ENCODE measurements around the gene RASSF7. TPM values are rescaled to one million over a fixed set of nuclear protein-coding genes. Genes with fewer than 3 reads are reported as not detected.

Gene RASSF7
- total RNA-seq, 1 experiment from 2014 or later: 36.2 TPM

DNA sequence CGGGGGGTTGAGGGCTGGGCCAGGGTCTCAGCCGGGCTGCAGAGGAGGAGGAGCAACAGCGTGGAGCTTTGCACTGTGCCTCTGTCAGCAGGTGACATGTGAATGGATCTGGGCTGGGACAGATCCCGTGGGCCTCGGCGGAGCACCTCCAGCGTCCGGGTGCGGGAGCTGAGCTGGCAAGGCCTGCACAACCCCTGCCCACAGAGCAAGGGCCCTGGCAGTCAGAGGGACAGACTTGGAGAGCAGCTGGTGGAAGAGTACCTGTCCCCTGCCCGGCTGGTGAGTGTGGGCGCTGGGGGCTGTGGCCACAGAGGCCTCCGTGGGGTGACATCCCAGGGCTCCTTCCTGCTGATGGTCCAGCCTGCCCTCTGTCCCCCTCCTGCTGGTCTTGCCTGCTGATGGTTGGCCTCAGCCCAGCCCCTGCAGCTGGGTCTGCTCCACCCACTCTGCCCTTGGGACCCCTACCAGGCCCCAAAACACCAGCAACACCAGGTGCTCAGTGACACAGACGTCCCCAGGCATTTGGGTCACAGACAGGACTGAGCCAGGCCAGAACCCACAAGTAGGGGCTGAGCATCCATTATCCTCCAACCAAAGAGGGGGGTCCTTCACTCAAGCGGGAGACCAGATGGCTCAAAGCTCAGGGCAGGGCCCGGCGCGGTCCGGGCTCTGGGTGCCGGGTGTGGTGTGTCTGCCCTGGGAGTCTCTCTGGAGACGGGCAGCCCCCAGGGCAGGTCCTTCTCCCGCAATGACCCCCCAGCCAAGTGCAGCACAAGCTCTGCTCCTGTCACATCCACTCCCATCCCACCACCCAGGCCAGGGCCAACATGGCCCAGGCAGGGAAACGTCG is 20.0 kb upstream of the RASSF7 start:
- no peak overlapping the region for H3K4me2 ChIP-seq
- CTCF ChIA-PET: no interaction called here

DNA sequence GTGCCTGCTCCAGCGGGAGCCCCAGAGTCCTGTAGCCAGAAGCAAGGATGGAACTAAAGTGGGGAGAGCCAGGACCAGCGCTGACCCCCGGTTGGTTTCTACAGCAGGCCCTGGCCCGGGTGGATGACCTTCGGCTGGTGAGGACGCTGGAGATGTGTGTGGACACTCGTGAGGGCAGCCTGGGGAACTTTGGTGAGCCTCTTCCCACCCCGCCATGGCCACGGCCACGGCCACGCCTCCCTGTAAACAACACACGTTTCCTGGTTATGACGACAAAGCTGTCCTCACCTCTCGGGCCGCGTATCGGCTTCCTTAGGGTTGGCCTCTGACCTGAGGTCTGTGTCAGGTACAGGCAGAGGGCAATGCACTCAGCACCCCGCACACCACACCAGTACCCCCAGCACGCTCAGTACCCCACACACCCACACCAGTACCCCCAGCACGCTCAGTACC is 19.3 kb upstream of the RASSF7 start:
- intact Hi-C loops (cut with micrococcal nuclease; ENCODE audit: unreplicated experiment): no loop called here
- no peak overlapping the region for H3K4me2 ChIP-seq
- TF ChIP-seq CTCF (conservative IDR thresholded peaks at IDR 0.05) (no peak), EZH2 (IDR thresholded peaks at IDR 0.05; ENCODE audit: low read depth) (no peak)
- H3K4me3 ChIP-seq: no peak overlapping the region
- H3F3A ChIP-seq (ENCODE audit: insufficient read depth, low read depth): peaks cover 3% of the 10 kb centered on the region
- no peak overlapping the region for H2AFZ ChIP-seq
- no peaks in the 10 kb centered on the region for H3K4me1 ChIP-seq (replicated peaks; ENCODE audit: insufficient read depth)
- no peaks in the 10 kb centered on the region for H3K36me3 ChIP-seq (ENCODE audit: low read depth)
- no TSS peak for BruUV-seq (replicated peaks)
- DNase-seq: no peak
- no peaks in the 10 kb centered on the region for H3K9me3 ChIP-seq (ENCODE audit: insufficient read depth, low read depth)
- no peaks in the 10 kb centered on the region for H3K27me3 ChIP-seq (ENCODE audit: insufficient read depth, low read depth)
- H3K27ac ChIP-seq: no peak overlapping the region
- no peaks in the 10 kb centered on the region for H3K79me2 ChIP-seq (ENCODE audit: low read depth)
- no peaks in the 10 kb centered on the region for H4K20me1 ChIP-seq (ENCODE audit: insufficient read depth)
- CTCF ChIA-PET: no interaction called here
- H3K9me2 ChIP-seq (ENCODE audit: insufficient read depth): no peaks in the 10 kb centered on the region
- POLR2A ChIA-PET (ENCODE audit: unreplicated experiment): no interaction called here

More for the DNA sequence above, 20.0 kb upstream of the RASSF7 start:
- no peaks in the 10 kb centered on the region for H3K4me1 ChIP-seq (replicated peaks; ENCODE audit: insufficient read depth)
- H3F3A ChIP-seq (ENCODE audit: insufficient read depth, low read depth): peaks cover 8% of the 10 kb centered on the region
- BruUV-seq (replicated peaks): no TSS peak
- intact Hi-C loops (cut with micrococcal nuclease; ENCODE audit: unreplicated experiment): no loop called here
- no peak for DNase-seq
- H3K36me3 ChIP-seq (ENCODE audit: low read depth): no peaks in the 10 kb centered on the region
- H3K27ac ChIP-seq: no peak overlapping the region
- TF ChIP-seq EZH2 (IDR thresholded peaks at IDR 0.05; ENCODE audit: low read depth): no peak
- no peak for TF ChIP-seq CTCF (conservative IDR thresholded peaks at IDR 0.05)
- no peaks in the 10 kb centered on the region for H3K79me2 ChIP-seq (ENCODE audit: low read depth)
- no peaks in the 10 kb centered on the region for H3K27me3 ChIP-seq (ENCODE audit: insufficient read depth, low read depth)
- POLR2A ChIA-PET (ENCODE audit: unreplicated experiment): no interaction called here
- no peaks in the 10 kb centered on the region for H3K9me2 ChIP-seq (ENCODE audit: insufficient read depth)
- no peak overlapping the region for H2AFZ ChIP-seq
- H3K4me3 ChIP-seq: no peak overlapping the region
- H3K9me3 ChIP-seq (ENCODE audit: insufficient read depth, low read depth): no peaks in the 10 kb centered on the region
- no peaks in the 10 kb centered on the region for H4K20me1 ChIP-seq (ENCODE audit: insufficient read depth)

DNA sequence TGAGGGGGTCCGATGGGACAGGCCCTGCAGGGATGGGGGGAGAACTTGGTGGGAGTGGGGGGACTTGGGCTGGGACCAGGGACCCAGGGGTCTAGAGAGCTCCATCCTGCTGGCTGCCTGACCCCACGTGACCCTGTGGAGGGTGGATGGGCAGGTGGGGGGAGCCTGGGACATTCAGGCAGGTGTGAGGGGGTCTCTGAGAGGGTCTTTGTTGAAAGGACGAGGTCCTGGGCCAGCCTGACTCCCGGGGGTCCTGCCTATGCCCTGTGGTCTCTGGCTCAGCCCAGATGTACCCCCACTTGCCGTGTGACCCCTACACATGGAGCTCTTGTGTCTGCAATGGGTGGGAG is 16.0 kb upstream of the RASSF7 start:
- no peak overlapping the region for H3K27ac ChIP-seq
- DNase-seq: no peak
- no peaks in the 10 kb centered on the region for H3F3A ChIP-seq (ENCODE audit: insufficient read depth, low read depth)
- no peaks in the 10 kb centered on the region for H4K20me1 ChIP-seq (ENCODE audit: insufficient read depth)
- intact Hi-C loops (cut with micrococcal nuclease; ENCODE audit: unreplicated experiment): no loop called here
- CTCF ChIA-PET: no interaction called here
- POLR2A ChIA-PET (ENCODE audit: unreplicated experiment): no interaction called here
- H3K9me2 ChIP-seq (ENCODE audit: insufficient read depth): no peaks in the 10 kb centered on the region
- no peaks in the 10 kb centered on the region for H3K27me3 ChIP-seq (ENCODE audit: insufficient read depth, low read depth)
- H3K4me1 ChIP-seq (replicated peaks; ENCODE audit: insufficient read depth): no peaks in the 10 kb centered on the region
- H3K79me2 ChIP-seq (ENCODE audit: low read depth): no peaks in the 10 kb centered on the region
- TF ChIP-seq CTCF (conservative IDR thresholded peaks at IDR 0.05): no peak
- TF ChIP-seq EZH2 (IDR thresholded peaks at IDR 0.05; ENCODE audit: low read depth): no peak
- BruUV-seq (replicated peaks): no TSS peak
- no peak overlapping the region for H3K4me3 ChIP-seq
- H3K36me3 ChIP-seq (ENCODE audit: low read depth): no peaks in the 10 kb centered on the region
- no peaks in the 10 kb centered on the region for H3K9me3 ChIP-seq (ENCODE audit: insufficient read depth, low read depth)
- no peak overlapping the region for H3K4me2 ChIP-seq
- H2AFZ ChIP-seq: no peak overlapping the region
